ENCODE results near the gene RNU7-1. TPM values are rescaled to one million over a fixed set of nuclear protein-coding genes. Genes with fewer than 3 reads are reported as not detected.

RNU7-1 gene
- total and polyA plus RNA-seq, 9 of the 15 experiments (the other 6 are each of a cell fraction or from before 2014, with no cell fraction given) = not detected

- no peak for DNase-seq (ENCODE audit: extremely low read depth in 1 of 4, low spot score in 3 of 4)
- Histone ChIP-seq H3K4me2 (ENCODE audit: insufficient read depth, low read length) (no peak overlapping the region), H4K20me1 (replicated peaks; ENCODE audit: control insufficient read depth, insufficient read depth, low read length) (no peaks in the 10 kb centered on the region), H3K79me2 (ENCODE audit: control insufficient read depth, insufficient read depth, low read length) (peaks cover 19% of the 10 kb centered on the region), H3K36me3 (ENCODE audit: control insufficient read depth, insufficient read depth, low read length) (peaks cover 21% of the 10 kb centered on the region; the same call in 2 of the 3 replicates), H3K9ac (ENCODE audit: insufficient read depth in 1 of 2, low read depth in 2 of 2, low read length in 2 of 2) (peak overlapping the region in 1 of 2 experiments; percentile 87; a peak in 1 of 4 replicates), H3K4me3 (no peak overlapping the region), H3K9me3 (replicated peaks; ENCODE audit: control insufficient read depth, insufficient read depth, low read depth, low read length) (no peaks in the 10 kb centered on the region), H3K27me3 (ENCODE audit: control insufficient read depth in 2 of 2, insufficient read depth in 2 of 2, low read length in 2 of 2) (no peaks in the 10 kb centered on the region), H3K4me1 (replicated peaks in 1 of 2; ENCODE audit: control insufficient read depth in 2 of 2, insufficient read depth in 2 of 2, low read length in 2 of 2) (peaks cover 12 to 37% of the 10 kb centered on the region in 2 experiments; a peak in 4 of 5 replicates), H3K27ac (ENCODE audit: extremely low read depth, low read depth, low read length) (no peak overlapping the region), H3K9me1 (ENCODE audit: control insufficient read depth, insufficient read depth, low read length) (peaks cover 6% of the 10 kb centered on the region), H2AFZ (ENCODE audit: low read depth, low read length) (no peak overlapping the region)
- no TSS peak for BruUV-seq (replicated peaks)
- no peak for FAIRE-seq
- WGBS (ENCODE audit: insufficient coverage, low coverage, missing lambda C conversion rate) = 78% methylated on average over 8 of the region's 14 CpGs
- intact Hi-C loops (cut with micrococcal nuclease) (no loop called here), in situ Hi-C loops (cut with MboI) (no loop called here)
- no peak for TF ChIP-seq KAT7 (CRISPR knock-in tag; IDR thresholded peaks at IDR 0.05; ENCODE audit: borderline replicate concordance)
- TF ChIP-seq REST (IDR thresholded peaks at IDR 0.05; ENCODE audit: borderline replicate concordance) = no peak
- no peak for TF ChIP-seq REST (CRISPR knock-in tag; IDR thresholded peaks at IDR 0.05; ENCODE audit: low read depth)
- no peak for TF ChIP-seq MYBL2 (IDR thresholded peaks at IDR 0.05; ENCODE audit: low read depth)
- no peak for TF ChIP-seq MYBL2 (CRISPR knock-in tag; IDR thresholded peaks at IDR 0.05; ENCODE audit: borderline replicate concordance)
- no peak for TF ChIP-seq ZNF592 (IDR thresholded peaks at IDR 0.05)
- no peak for TF ChIP-seq PHF8 (IDR thresholded peaks at IDR 0.05; ENCODE audit: borderline replicate concordance, low read length)
- TF ChIP-seq HMG20B (CRISPR knock-in tag; IDR thresholded peaks at IDR 0.05) = no peak
- CTCF ChIA-PET (ENCODE audit: low intra/inter-chr PET ratio) = no interaction called here
- ATAC-seq = no peak
- POLR2A ChIA-PET = no interaction called here
These were observed 26.0 kb upstream of the RNU7-1 start for GRCh38 chr12:6917491-6918231.

All from K562 (cell line).